CD4-positive, CD25-positive, alpha-beta regulatory T cell (primary cell): Measurements from ENCODE around the gene CWC27. TPM values are rescaled to one million over a fixed set of nuclear protein-coding genes. Genes with fewer than 3 reads are reported as not detected.

Source experiments
- ATAC-seq, 2 donors: fragments of 150-1000 bp; cut with Tn5 transposase; one replicate each; pipeline ENCODE4 v1.10.0; 2021; ENCODE audit warnings: low read depth in 2 of 2, moderate number of reproducible peaks in 2 of 2, moderate library complexity in 1 of 2
- DNase-seq, 3 donors: peaks; one replicate each; pipeline versions ENCODE4 v3.0.0 to v3.0.0-alpha.2; 2012 to 2022; ENCODE audit warnings: mixed read lengths in 1 of 3
- H3K27ac ChIP-seq: one replicate; pipeline ENCODE4 v1.7.0; 2013; ENCODE audit warnings: mild to moderate bottlenecking, low read length; ENCODE audit not compliant: insufficient read depth, poor library complexity, severe bottlenecking
- H3K27me3 ChIP-seq: one replicate; pipeline ENCODE4 v1.7.0; 2013; ENCODE audit warnings: low read length; ENCODE audit not compliant: control insufficient read depth, insufficient read depth
- H3K36me3 ChIP-seq: one replicate; pipeline ENCODE4 v1.7.0; 2013; ENCODE audit warnings: mild to moderate bottlenecking, low read length, moderate library complexity; ENCODE audit not compliant: control insufficient read depth, insufficient read depth
- H3K4me1 ChIP-seq: 2 replicates; pipeline ENCODE4 v1.7.0; 2013; ENCODE audit warnings: mild to moderate bottlenecking, low read length; ENCODE audit not compliant: insufficient read depth, control insufficient read depth, poor library complexity, severe bottlenecking
- H3K4me3 ChIP-seq: one replicate; pipeline ENCODE4 v1.7.0; 2013; ENCODE audit warnings: low read depth, mild to moderate bottlenecking, low read length, moderate library complexity
- H3K9me3 ChIP-seq, 2 experiments: 1 replicate in 1 of 2; 2 replicates in 1 of 2; pipeline ENCODE4 v1.7.0; 2013; ENCODE audit warnings: low read length in 2 of 2, mild to moderate bottlenecking in 1 of 2, moderate library complexity in 1 of 2; ENCODE audit not compliant: control insufficient read depth in 2 of 2
- H3K27ac Mint-ChIP-seq, 3 donors: one replicate each; pipeline ENCODE4 v1.8.0; 2020 to 2022; ENCODE audit warnings: mild to moderate bottlenecking in 3 of 3, mixed read lengths in 3 of 3, moderate library complexity in 2 of 3
- H3K27me3 Mint-ChIP-seq: one replicate; pipeline ENCODE4 v1.8.0; 2022; ENCODE audit warnings: mild to moderate bottlenecking, mixed read lengths
- H3K36me3 Mint-ChIP-seq: one replicate; pipeline ENCODE4 v1.8.0; 2020; ENCODE audit warnings: mixed read lengths
- H3K4me1 Mint-ChIP-seq, 4 donors: one replicate each; pipeline ENCODE4 v1.8.0; 2020 to 2022; ENCODE audit warnings: mixed read lengths in 4 of 4, mild to moderate bottlenecking in 1 of 4
- H3K4me3 Mint-ChIP-seq, 4 donors: one replicate each; pipeline ENCODE4 v1.8.0; 2020 to 2022; ENCODE audit warnings: mild to moderate bottlenecking in 4 of 4, mixed read lengths in 4 of 4, moderate library complexity in 3 of 4
- H3K9me3 Mint-ChIP-seq, 7 donors: one replicate each; pipeline ENCODE4 v1.8.0; 2020 to 2022; ENCODE audit warnings: mixed read lengths in 7 of 7, mild to moderate bottlenecking in 3 of 7, moderate library complexity in 2 of 7
- polyA plus RNA-seq, 4 donors: library from polyadenylated mRNA; unstranded; fragments of 300-500 nt; fragmentation: Illumina TruSeq; gene quantifications; one replicate each; pipeline ENCODE4 v1.2.3, GENCODE V29; 2021
- total RNA-seq: library from RNA; stranded (reverse); gene quantifications from one replicate; pipeline ENCODE4 v1.2.3, GENCODE V29; 2022

Gene CWC27
- total and polyA plus RNA-seq, 5 donors from 2014 or later = 22.4 to 33.4 (median 27.6) TPM

GRCh38 chr5:65037831-65038815, 269.4 kb downstream of the CWC27 start:
- H3K36me3 ChIP-seq = no peaks in the 10 kb centered on the region
- ATAC-seq = no peak
- Mint-ChIP-seq H3K4me3 (peak overlapping the region in 3 of 4 donors; percentile 44 to 48 (median 45)), H3K27ac (peak overlapping the region; percentile 28 to 98 (median 91)), H3K9me3 (peaks cover 0 to 1% (median 0%) of the 10 kb centered on the region in 7 donors), H3K36me3 (no peaks in the 10 kb centered on the region), H3K4me1 (peaks cover 13 to 33% (median 28%) of the 10 kb centered on the region in 4 donors), H3K27me3 (peaks cover 10% of the 10 kb centered on the region)
- DNase-seq = peak in 2 of 3 donors; percentile 16 to 51
- H3K4me3 ChIP-seq = no peak overlapping the region
- no peak overlapping the region for H3K27ac ChIP-seq
- no peaks in the 10 kb centered on the region for H3K27me3 ChIP-seq
- H3K9me3 ChIP-seq = no peaks in the 10 kb centered on the region
- H3K4me1 ChIP-seq = peaks cover 28% of the 10 kb centered on the region

DNA sequence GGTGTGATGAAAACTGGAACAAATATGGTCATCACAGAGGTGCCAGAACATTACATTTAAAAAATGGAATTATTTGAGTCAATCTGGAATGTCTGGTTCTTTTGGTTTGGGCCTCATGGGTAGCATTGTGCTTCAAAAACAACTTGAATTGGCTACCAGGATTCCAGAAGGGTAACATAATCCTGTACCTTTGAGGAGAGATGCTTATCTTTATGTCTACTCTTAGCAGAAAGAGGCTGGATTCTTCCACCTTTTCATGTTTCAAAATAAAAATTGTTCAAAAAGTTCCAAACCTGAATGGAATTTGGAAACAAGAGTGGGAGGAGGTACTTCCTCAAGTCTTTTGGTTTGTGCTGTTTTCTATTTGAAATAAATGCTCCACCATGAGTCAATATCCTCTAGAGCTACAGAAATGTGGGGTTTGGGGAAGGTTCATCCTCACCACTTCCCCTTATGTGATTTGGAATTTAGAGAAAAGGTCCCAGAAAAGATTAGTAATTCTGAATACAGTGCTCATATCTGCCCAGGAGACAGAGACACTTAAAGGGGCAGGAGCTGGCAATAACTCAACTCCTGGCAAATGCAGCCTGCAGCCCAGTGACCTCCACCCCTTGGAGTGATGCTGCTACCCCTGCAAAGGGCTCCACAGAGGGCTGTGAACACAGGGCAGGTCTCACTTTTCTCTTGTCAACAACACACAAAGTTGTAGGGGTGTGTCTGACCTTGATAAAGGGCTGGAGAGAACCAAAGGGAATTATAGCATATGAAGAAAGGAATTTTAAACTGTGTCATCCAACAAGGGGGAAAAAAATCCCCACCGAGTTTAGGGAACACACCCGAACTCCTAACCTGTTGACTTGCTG, 272.8 kb downstream of the CWC27 start:
- no peak overlapping the region for H3K4me3 ChIP-seq
- Mint-ChIP-seq H3K27ac (no peak overlapping the region), H3K9me3 (peaks cover 0 to 1% (median 0%) of the 10 kb centered on the region in 7 donors), H3K27me3 (peaks cover 4% of the 10 kb centered on the region), H3K4me3 (no peak overlapping the region), H3K4me1 (peaks cover 7 to 22% (median 17%) of the 10 kb centered on the region in 4 donors), H3K36me3 (no peaks in the 10 kb centered on the region)
- H3K9me3 ChIP-seq = no peaks in the 10 kb centered on the region
- H3K27me3 ChIP-seq = no peaks in the 10 kb centered on the region
- H3K27ac ChIP-seq = no peak overlapping the region
- H3K36me3 ChIP-seq = no peaks in the 10 kb centered on the region
- peaks cover 15% of the 10 kb centered on the region for H3K4me1 ChIP-seq
- DNase-seq (no peak), ATAC-seq (no peak)

DNA sequence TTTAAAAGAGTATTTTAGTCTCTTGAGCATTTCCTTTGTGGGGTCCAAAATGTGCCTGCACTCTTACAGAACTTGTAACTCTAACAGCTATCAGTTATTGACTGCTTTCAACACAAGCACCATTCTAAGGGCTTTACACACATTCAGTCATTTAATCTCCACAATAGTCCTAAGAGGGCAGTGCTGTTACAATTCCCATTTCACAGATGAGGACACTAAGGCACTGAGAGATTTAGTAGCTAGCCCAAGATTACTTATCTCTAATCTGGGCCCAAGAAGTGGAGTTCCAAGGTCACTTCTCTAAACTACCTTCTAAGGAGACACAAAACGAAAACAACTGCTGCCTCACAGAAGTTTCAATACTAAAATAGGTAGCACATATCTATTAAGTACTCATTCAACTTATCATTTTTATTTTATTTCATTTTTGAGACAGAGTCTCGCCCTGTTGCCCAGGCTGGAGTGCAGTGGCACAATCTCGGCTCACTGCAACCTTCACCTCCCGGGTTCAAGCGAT, 275.2 kb downstream of the CWC27 start:
- Mint-ChIP-seq H3K4me3 (no peak overlapping the region), H3K36me3 (no peaks in the 10 kb centered on the region), H3K27ac (no peak overlapping the region), H3K4me1 (no peaks in the 10 kb centered on the region), H3K27me3 (peaks cover 4% of the 10 kb centered on the region), H3K9me3 (peaks cover 0 to 1% (median 0%) of the 10 kb centered on the region in 7 donors)
- no peak overlapping the region for H3K4me3 ChIP-seq
- no peaks in the 10 kb centered on the region for H3K9me3 ChIP-seq
- peaks cover 6% of the 10 kb centered on the region for H3K27me3 ChIP-seq
- ATAC-seq = no peak
- H3K4me1 ChIP-seq = no peaks in the 10 kb centered on the region
- no peaks in the 10 kb centered on the region for H3K36me3 ChIP-seq
- no peak for DNase-seq
- H3K27ac ChIP-seq = no peak overlapping the region

GRCh38 chr5:65047225-65047624, 278.5 kb downstream of the CWC27 start:
- Histone ChIP-seq H3K27me3 (peaks cover 6% of the 10 kb centered on the region), H3K36me3 (no peaks in the 10 kb centered on the region), H3K9me3 (no peaks in the 10 kb centered on the region), H3K4me3 (no peak overlapping the region), H3K4me1 (no peaks in the 10 kb centered on the region), H3K27ac (no peak overlapping the region)
- no peak for ATAC-seq
- Mint-ChIP-seq H3K4me1 (no peaks in the 10 kb centered on the region), H3K9me3 (peaks cover 0 to 2% (median 0%) of the 10 kb centered on the region in 7 donors), H3K4me3 (no peak overlapping the region), H3K27ac (no peak overlapping the region), H3K36me3 (no peaks in the 10 kb centered on the region), H3K27me3 (peaks cover 9% of the 10 kb centered on the region)
- DNase-seq = no peak

DNA sequence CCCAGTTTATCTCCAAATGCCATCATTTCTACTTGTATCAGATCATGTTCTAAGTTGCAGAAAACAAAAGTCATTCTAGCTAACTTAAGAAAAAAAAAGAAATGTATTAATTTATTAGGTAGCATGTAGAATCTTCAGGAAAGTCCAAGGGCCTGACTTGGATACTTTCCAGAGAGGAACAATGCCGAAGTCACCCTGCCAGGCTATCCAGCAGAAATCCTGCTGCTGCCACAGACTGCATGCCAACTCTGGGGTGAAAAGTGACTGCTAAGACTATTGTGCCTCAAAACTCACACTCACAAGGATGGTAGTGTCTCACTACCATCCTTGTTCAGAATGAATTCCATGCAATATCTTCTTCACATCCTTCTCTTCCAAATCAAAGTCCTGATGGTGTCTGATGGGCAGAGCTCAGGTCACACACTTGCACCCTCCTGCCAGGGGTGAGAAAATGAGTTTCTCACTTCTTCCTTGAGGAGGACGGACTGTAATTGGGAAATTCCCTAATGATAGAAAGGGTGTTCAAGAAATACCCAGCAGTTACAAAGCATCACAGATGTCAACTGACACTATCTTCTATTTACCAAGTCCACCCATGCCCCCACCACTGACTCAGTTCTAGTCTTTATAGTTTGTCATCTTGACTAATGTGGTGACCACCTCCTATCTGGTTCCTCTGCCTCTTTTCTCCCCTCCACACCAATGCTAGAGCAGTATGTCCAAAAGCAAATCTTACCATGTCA, 279.4 kb downstream of the CWC27 start:
- no peaks in the 10 kb centered on the region for H3K4me1 ChIP-seq
- no peaks in the 10 kb centered on the region for H3K4me1 Mint-ChIP-seq

DNA sequence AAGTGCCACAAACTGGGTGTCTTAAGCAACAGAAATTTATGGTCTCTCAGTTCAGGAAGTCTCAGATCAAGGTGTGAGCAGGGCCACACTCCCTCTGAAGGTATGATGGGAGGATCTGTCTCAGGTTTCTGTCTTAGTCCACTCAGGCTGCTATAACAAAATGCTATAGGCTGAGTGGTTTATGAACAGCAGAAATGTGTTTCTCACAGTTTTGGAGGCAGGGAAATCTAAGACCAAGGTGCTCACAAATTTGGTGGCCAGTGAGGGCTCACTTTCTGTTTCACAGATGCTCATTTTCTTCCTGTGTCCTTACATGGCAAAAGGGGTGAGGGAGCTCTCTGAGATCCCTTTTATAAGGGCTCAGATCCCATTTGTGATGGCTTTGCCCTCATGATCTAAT, 281.4 kb downstream of the CWC27 start:
- no peak overlapping the region for H3K4me3 Mint-ChIP-seq
- H3K27ac ChIP-seq = no peak overlapping the region

More for the DNA sequence above, 279.4 kb downstream of the CWC27 start:
- DNase-seq = no peak
- peaks cover 5% of the 10 kb centered on the region for H3K27me3 Mint-ChIP-seq
- H3K27ac ChIP-seq = no peak overlapping the region
- H3K27ac Mint-ChIP-seq = no peak overlapping the region
- peaks cover 0 to 2% (median 0%) of the 10 kb centered on the region in 7 donors for H3K9me3 Mint-ChIP-seq
- peaks cover 6% of the 10 kb centered on the region for H3K27me3 ChIP-seq
- no peak overlapping the region for H3K4me3 Mint-ChIP-seq
- H3K36me3 Mint-ChIP-seq = no peaks in the 10 kb centered on the region
- no peak overlapping the region for H3K4me3 ChIP-seq
- H3K36me3 ChIP-seq = no peaks in the 10 kb centered on the region
- ATAC-seq = no peak
- no peaks in the 10 kb centered on the region for H3K9me3 ChIP-seq

More for the DNA sequence above, 281.4 kb downstream of the CWC27 start:
- no peak overlapping the region for H3K27ac Mint-ChIP-seq
- no peak for ATAC-seq
- Histone ChIP-seq H3K4me1 (no peaks in the 10 kb centered on the region), H3K4me3 (no peak overlapping the region), H3K9me3 (no peaks in the 10 kb centered on the region), H3K36me3 (no peaks in the 10 kb centered on the region), H3K27me3 (peaks cover 6% of the 10 kb centered on the region)
- peaks cover 0 to 2% (median 0%) of the 10 kb centered on the region in 7 donors for H3K9me3 Mint-ChIP-seq
- H3K27me3 Mint-ChIP-seq = peaks cover 5% of the 10 kb centered on the region
- DNase-seq = no peak
- no peaks in the 10 kb centered on the region for H3K36me3 Mint-ChIP-seq
- H3K4me1 Mint-ChIP-seq = no peaks in the 10 kb centered on the region
